KMS-11 (cell line): ENCODE measurements around the gene NDST1.

Source experiments
- H2AFZ ChIP-seq: fragments of 200-600 bp; sonication (generic); 2 replicates; pipeline ENCODE4 v1.6.1; 2016; ENCODE audit warnings: antibody characterized with exemption, mixed run types, low read depth
- H3K27ac ChIP-seq: fragments of 200-600 bp; sonication (generic); 2 replicates; pipeline ENCODE4 v1.6.1; 2016; ENCODE audit warnings: mild to moderate bottlenecking, mixed run types
- H3K27me3 ChIP-seq: fragments of 200-600 bp; sonication (generic); 2 replicates; pipeline ENCODE4 v1.6.1; 2017; ENCODE audit warnings: mild to moderate bottlenecking, low read depth, mixed run types, moderate library complexity; ENCODE audit not compliant: insufficient read depth
- H3K36me3 ChIP-seq: fragments of 200-600 bp; sonication (generic); 2 replicates; pipeline ENCODE4 v1.6.1; 2017; ENCODE audit warnings: mild to moderate bottlenecking, mixed run types; ENCODE audit not compliant: insufficient read depth
- H3K4me1 ChIP-seq: fragments of 200-600 bp; sonication (generic); 2 replicates; pipeline ENCODE4 v1.6.1; 2016; ENCODE audit warnings: mild to moderate bottlenecking, low read depth, mixed run types; ENCODE audit not compliant: poor library complexity, severe bottlenecking
- H3K4me2 ChIP-seq: fragments of 200-600 bp; sonication (generic); 2 replicates; pipeline ENCODE4 v1.7.0; 2016; ENCODE audit warnings: mild to moderate bottlenecking, mixed run types
- H3K4me3 ChIP-seq: fragments of 200-600 bp; sonication (generic); IDR thresholded peaks from 2 replicates; pipeline ENCODE4 v1.6.1; 2017; ENCODE audit warnings: low read depth, low read length, mixed read lengths; ENCODE audit not compliant: insufficient read depth
- H3K79me2 ChIP-seq: fragments of 200-600 bp; sonication (generic); 2 replicates; pipeline ENCODE4 v1.6.1; 2016; ENCODE audit warnings: low read depth, mixed run types; ENCODE audit not compliant: insufficient read depth
- H3K9ac ChIP-seq: fragments of 200-600 bp; sonication (generic); 2 replicates; pipeline ENCODE4 v1.6.1; 2016; ENCODE audit warnings: mild to moderate bottlenecking, mixed run types
- H4K20me1 ChIP-seq: fragments of 200-600 bp; sonication (generic); 2 replicates; pipeline ENCODE4 v1.6.1; 2016; ENCODE audit warnings: mild to moderate bottlenecking, mixed run types; ENCODE audit not compliant: insufficient read depth
- CTCF ChIP-seq: fragments of 200-600 bp; sonication (generic); conservative IDR thresholded peaks from 2 replicates; pipeline ENCODE4 v1.6.1; 2017; ENCODE audit warnings: low read depth, mild to moderate bottlenecking, antibody characterized with exemption, low read length, moderate library complexity, mixed read lengths

Gene NDST1

GRCh38 chr5:150584556-150585335 lies 76.8 kb downstream of the NDST1 start:
- Histone ChIP-seq H3K27me3 (no peaks in the 10 kb centered on the region), H3K4me3 (no peak overlapping the region), H3K4me1 (no peaks in the 10 kb centered on the region), H4K20me1 (no peaks in the 10 kb centered on the region), H3K27ac (no peak overlapping the region), H3K4me2 (no peak overlapping the region), H3K36me3 (no peaks in the 10 kb centered on the region), H3K9ac (no peak overlapping the region), H3K79me2 (no peaks in the 10 kb centered on the region), H2AFZ (no peak overlapping the region)
- TF ChIP-seq CTCF = no peak

- Histone ChIP-seq H3K27me3 (no peaks in the 10 kb centered on the region), H3K27ac (no peak overlapping the region), H3K36me3 (no peaks in the 10 kb centered on the region), H3K4me2 (no peak overlapping the region), H2AFZ (no peak overlapping the region), H3K9ac (no peak overlapping the region), H3K79me2 (no peaks in the 10 kb centered on the region), H4K20me1 (no peaks in the 10 kb centered on the region), H3K4me1 (no peaks in the 10 kb centered on the region), H3K4me3 (no peak overlapping the region)
- TF ChIP-seq CTCF = no peak
Observed at GRCh38 chr5:150585781-150586341, 77.9 kb downstream of the NDST1 start.

GRCh38 chr5:150587016-150587415 lies 79.1 kb downstream of the NDST1 start:
- H3K4me2 ChIP-seq = no peak overlapping the region
- no peaks in the 10 kb centered on the region for H4K20me1 ChIP-seq
- no peak overlapping the region for H2AFZ ChIP-seq
- H3K9ac ChIP-seq = no peak overlapping the region
- no peak for TF ChIP-seq CTCF
- H3K27ac ChIP-seq = no peak overlapping the region
- no peaks in the 10 kb centered on the region for H3K27me3 ChIP-seq
- H3K4me1 ChIP-seq = no peaks in the 10 kb centered on the region
- no peaks in the 10 kb centered on the region for H3K36me3 ChIP-seq
- H3K4me3 ChIP-seq = no peak overlapping the region
- H3K79me2 ChIP-seq = no peaks in the 10 kb centered on the region

- Histone ChIP-seq H3K27ac (no peak overlapping the region), H3K4me2 (no peak overlapping the region)
Observed at GRCh38 chr5:150587856-150588595, 80.1 kb downstream of the NDST1 start.

More at GRCh38 chr5:150587856-150588595, 80.1 kb downstream of the NDST1 start:
- no peak for TF ChIP-seq CTCF
- Histone ChIP-seq H3K9ac (no peak overlapping the region), H3K4me3 (no peak overlapping the region), H3K4me1 (no peaks in the 10 kb centered on the region), H2AFZ (no peak overlapping the region), H4K20me1 (no peaks in the 10 kb centered on the region), H3K79me2 (no peaks in the 10 kb centered on the region), H3K27me3 (no peaks in the 10 kb centered on the region), H3K36me3 (no peaks in the 10 kb centered on the region)
